ENCODE results near the gene AAMDC.

AAMDC gene

GRCh38 chr11:77820565-77821348 is at the start of gene AAMDC, which contains the start of gene RSF1:
TSS of gene AAMDC (plus strand) at chr11:77821144. CDS start at chr11:77842497, 21,353 bp downstream.
TSS of gene RSF1 (minus strand) at chr11:77820722. CDS start at chr11:77820714, 8 bp downstream.
- no peak for TF ChIP-seq GATA2 (IDR thresholded peaks at IDR 0.05; ENCODE audit: low read depth, low read length)
- TF ChIP-seq GATA3 (IDR thresholded peaks at IDR 0.05; ENCODE audit: low read depth, low read length), result no peak

DNA sequence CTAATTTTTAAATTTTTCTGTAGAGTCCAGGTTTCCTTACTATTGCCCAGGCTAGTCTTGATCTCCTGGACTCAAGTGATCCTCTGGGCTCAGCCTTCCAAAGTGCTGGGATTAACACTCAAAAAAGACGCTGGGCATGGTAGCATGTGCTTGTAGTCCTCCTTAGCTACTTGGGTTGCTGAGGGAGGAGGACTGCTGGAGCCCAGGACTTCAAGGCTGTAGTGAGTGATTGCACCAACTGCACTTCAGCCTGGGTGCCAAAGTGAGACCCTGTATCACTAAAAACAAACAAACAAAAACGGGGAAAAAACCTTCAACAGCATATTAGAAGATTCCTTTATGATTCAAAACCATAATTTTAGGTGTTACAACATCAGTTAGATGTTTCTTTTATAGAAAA is 45.0 kb upstream of the AAMDC start:
- TF ChIP-seq GATA3 (IDR thresholded peaks at IDR 0.05; ENCODE audit: low read depth, low read length) (no peak), GATA2 (IDR thresholded peaks at IDR 0.05; ENCODE audit: low read depth, low read length) (no peak)

- TF ChIP-seq GATA3 (IDR thresholded peaks at IDR 0.05; ENCODE audit: low read depth, low read length) (no peak), GATA2 (IDR thresholded peaks at IDR 0.05; ENCODE audit: low read depth, low read length) (no peak)
Observed at GRCh38 chr11:77776455-77776854, 44.5 kb upstream of the AAMDC start.

DNA sequence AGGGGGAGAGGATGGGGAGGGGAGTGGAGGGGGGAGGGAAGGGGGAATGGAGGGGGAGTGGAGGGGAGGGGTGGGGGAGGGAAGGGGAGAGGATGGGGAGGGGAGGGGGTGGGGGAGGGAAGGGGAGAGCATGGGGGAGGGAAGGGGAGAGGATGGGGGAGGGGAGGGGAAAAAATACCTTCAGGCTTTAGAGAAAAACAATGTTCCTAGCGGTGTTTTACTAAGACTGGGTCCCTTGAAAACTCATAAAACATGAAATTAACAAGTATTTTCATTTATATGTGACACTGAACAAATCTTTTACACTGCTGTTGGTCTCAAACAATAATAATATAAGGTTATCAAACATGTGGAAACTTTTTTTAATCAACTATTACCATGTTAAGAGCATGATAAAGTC is 42.8 kb upstream of the AAMDC start:
- TF ChIP-seq GATA3 (IDR thresholded peaks at IDR 0.05; ENCODE audit: low read depth, low read length), result no peak
- no peak for TF ChIP-seq GATA2 (IDR thresholded peaks at IDR 0.05; ENCODE audit: low read depth, low read length)

GRCh38 chr11:77778549-77778948 is 42.4 kb upstream of the AAMDC start:
- no peak for TF ChIP-seq GATA2 (IDR thresholded peaks at IDR 0.05; ENCODE audit: low read depth, low read length)
- TF ChIP-seq GATA3 (IDR thresholded peaks at IDR 0.05; ENCODE audit: low read depth, low read length), result no peak

DNA sequence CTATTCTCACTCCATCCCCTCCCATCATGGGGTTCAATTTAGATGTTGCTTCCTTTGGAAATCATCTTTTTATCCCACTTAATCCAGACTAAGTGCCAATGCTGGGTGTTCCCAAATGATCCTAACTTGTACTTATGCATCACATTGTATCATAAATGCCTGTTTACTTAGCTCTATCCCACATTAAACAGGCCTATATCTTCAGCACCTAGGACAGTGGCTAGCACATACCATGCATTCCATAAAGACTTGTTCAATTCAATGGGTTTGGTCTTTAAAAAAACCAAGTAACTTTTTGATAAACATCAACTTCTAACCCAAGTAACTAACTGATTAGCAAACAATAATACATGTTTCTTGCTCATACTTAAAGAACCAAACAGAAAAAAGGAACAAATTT is 41.0 kb upstream of the AAMDC start:
- TF ChIP-seq GATA3 (IDR thresholded peaks at IDR 0.05; ENCODE audit: low read depth, low read length), result no peak
- no peak for TF ChIP-seq GATA2 (IDR thresholded peaks at IDR 0.05; ENCODE audit: low read depth, low read length)

GRCh38 chr11:77783025-77783424 is 37.9 kb upstream of the AAMDC start:
- TF ChIP-seq GATA2 (IDR thresholded peaks at IDR 0.05; ENCODE audit: low read depth, low read length) (no peak), GATA3 (IDR thresholded peaks at IDR 0.05; ENCODE audit: low read depth, low read length) (no peak)

DNA sequence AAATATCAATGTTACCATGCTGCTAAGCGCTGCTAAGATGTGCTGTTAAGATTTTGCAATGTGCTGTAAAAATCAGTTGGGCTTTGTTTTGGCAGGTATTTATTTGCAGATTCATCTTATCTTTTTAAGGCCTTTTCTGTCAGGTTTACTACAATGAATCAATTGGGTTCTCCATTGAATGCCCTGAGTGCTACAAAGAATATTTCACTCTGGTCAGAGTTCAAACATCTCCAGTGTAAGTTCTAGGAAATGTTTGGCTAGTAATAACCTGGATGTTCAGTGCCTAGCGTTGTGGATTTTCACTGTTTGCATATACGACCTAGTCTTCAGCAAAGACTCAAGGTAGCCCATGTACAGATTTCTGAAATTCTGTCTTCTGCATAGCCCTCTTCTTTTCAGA is 36.4 kb upstream of the AAMDC start:
- no peak for TF ChIP-seq GATA3 (IDR thresholded peaks at IDR 0.05; ENCODE audit: low read depth, low read length)
- no peak for TF ChIP-seq GATA2 (IDR thresholded peaks at IDR 0.05; ENCODE audit: low read depth, low read length)

- no peak for TF ChIP-seq GATA2 (IDR thresholded peaks at IDR 0.05; ENCODE audit: low read depth, low read length)
- no peak for TF ChIP-seq GATA3 (IDR thresholded peaks at IDR 0.05; ENCODE audit: low read depth, low read length)
Observed at GRCh38 chr11:77789061-77789730, 31.7 kb upstream of the AAMDC start.

- TF ChIP-seq GATA3 (IDR thresholded peaks at IDR 0.05; ENCODE audit: low read depth, low read length) (no peak), GATA2 (IDR thresholded peaks at IDR 0.05; ENCODE audit: low read depth, low read length) (no peak)
Observed at GRCh38 chr11:77789731-77790476, 31.0 kb upstream of the AAMDC start.

GRCh38 chr11:77791301-77791700 is 29.6 kb upstream of the AAMDC start:
- TF ChIP-seq GATA3 (IDR thresholded peaks at IDR 0.05; ENCODE audit: low read depth, low read length) (no peak), GATA2 (IDR thresholded peaks at IDR 0.05; ENCODE audit: low read depth, low read length) (no peak)

- TF ChIP-seq GATA2 (IDR thresholded peaks at IDR 0.05; ENCODE audit: low read depth, low read length) (no peak), GATA3 (IDR thresholded peaks at IDR 0.05; ENCODE audit: low read depth, low read length) (no peak)
Observed at GRCh38 chr11:77793972-77794371, 27.0 kb upstream of the AAMDC start.

DNA sequence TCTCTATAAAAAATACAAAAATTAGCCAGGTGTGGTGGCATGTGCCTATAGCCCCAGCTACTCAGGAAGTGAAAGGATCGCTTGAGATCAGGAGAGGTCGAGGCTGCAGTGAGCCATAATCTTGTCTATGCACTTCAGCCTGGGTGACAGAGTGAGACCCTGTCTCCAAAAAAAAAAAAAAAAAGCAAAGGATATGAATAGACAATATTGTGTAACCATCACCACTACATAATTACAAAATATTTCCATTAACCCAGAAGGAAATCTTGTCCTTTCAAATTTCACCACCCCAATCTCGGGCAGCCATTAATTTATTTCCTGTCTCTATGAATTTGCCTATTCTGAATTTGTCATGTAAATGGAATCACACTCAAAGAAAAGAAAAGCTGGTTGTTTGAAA is 21.6 kb upstream of the AAMDC start:
- TF ChIP-seq GATA3 (IDR thresholded peaks at IDR 0.05; ENCODE audit: low read depth, low read length) (no peak), GATA2 (IDR thresholded peaks at IDR 0.05; ENCODE audit: low read depth, low read length) (no peak)

GRCh38 chr11:77800449-77800848 is 20.5 kb upstream of the AAMDC start:
- no peak for TF ChIP-seq GATA3 (IDR thresholded peaks at IDR 0.05; ENCODE audit: low read depth, low read length)
